HEK293 (cell line): ENCODE data around the gene CKS1B.

Source experiments
- ATF2 ChIP-seq: fragments of 450-650 bp; formaldehyde crosslinking; IDR thresholded peaks from 2 replicates; pipeline ENCODE4 v1.5.1; 2016; ENCODE audit warnings: missing biosample characterization, missing genetic modification characterization, low read depth
- FEZF1 ChIP-seq: fragments of 450-650 bp; formaldehyde crosslinking; IDR thresholded peaks from 2 replicates; pipeline ENCODE4 v1.5.1; 2016; ENCODE audit warnings: missing biosample characterization, missing genetic modification characterization
- INSM2 ChIP-seq: fragments of 450-650 bp; formaldehyde crosslinking; IDR thresholded peaks from 2 replicates; pipeline ENCODE4 v1.5.1; 2016; ENCODE audit warnings: missing biosample characterization, missing genetic modification characterization
- MZF1 ChIP-seq: fragments of 450-650 bp; formaldehyde crosslinking; IDR thresholded peaks from 2 replicates; pipeline ENCODE4 v1.5.1; 2017; ENCODE audit warnings: missing biosample characterization, missing genetic modification characterization, borderline replicate concordance
- REST ChIP-seq: fragments of 450-650 bp; formaldehyde crosslinking; IDR thresholded peaks from 2 replicates; pipeline ENCODE4 v1.5.1; 2016; ENCODE audit warnings: missing biosample characterization, missing genetic modification characterization
- YY1 ChIP-seq: fragments of 450-650 bp; formaldehyde crosslinking; IDR thresholded peaks from 2 replicates; pipeline ENCODE4 v1.5.1; 2018; ENCODE audit warnings: missing biosample characterization, missing genetic modification characterization
- ZBTB49 ChIP-seq: fragments of 450-650 bp; formaldehyde crosslinking; IDR thresholded peaks from 2 replicates; pipeline ENCODE4 v1.5.1; 2016; ENCODE audit warnings: missing biosample characterization, missing genetic modification characterization, low read depth
- ZFP69B ChIP-seq: fragments of 450-650 bp; formaldehyde crosslinking; IDR thresholded peaks from 2 replicates; pipeline ENCODE4 v1.5.1; 2016; ENCODE audit warnings: missing biosample characterization, missing genetic modification characterization
- ZNF140 ChIP-seq: fragments of 450-650 bp; formaldehyde crosslinking; IDR thresholded peaks from 2 replicates; pipeline ENCODE4 v1.5.1; 2016; ENCODE audit warnings: missing biosample characterization, missing genetic modification characterization
- ZNF24 ChIP-seq: fragments of 450-650 bp; formaldehyde crosslinking; IDR thresholded peaks from 2 replicates; pipeline ENCODE4 v1.5.1; 2016; ENCODE audit warnings: missing biosample characterization, missing genetic modification characterization
- ZNF274 ChIP-seq, 2 experiments: fragments of 200-500 bp in 1 of 2; fragments of 450-650 bp in 1 of 2; sonication (Bioruptor generic) in 1 of 2; formaldehyde crosslinking in 1 of 2; IDR thresholded peaks; 2 replicates each; pipeline versions ENCODE4 v1.5.1 to v1.6.1; 2014 to 2016; ENCODE audit warnings: borderline replicate concordance in 1 of 2, inconsistent platforms in 1 of 2, low read length in 1 of 2, missing biosample characterization in 1 of 2, missing genetic modification characterization in 1 of 2
- ZNF280D ChIP-seq: fragments of 450-650 bp; formaldehyde crosslinking; IDR thresholded peaks from 2 replicates; pipeline ENCODE4 v1.5.1; 2016; ENCODE audit warnings: missing biosample characterization, missing genetic modification characterization
- ZNF350 ChIP-seq: fragments of 450-650 bp; formaldehyde crosslinking; IDR thresholded peaks from 2 replicates; pipeline ENCODE4 v1.5.0; 2017; ENCODE audit warnings: missing biosample characterization, mild to moderate bottlenecking, missing genetic modification characterization
- ZNF366 ChIP-seq: fragments of 450-650 bp; formaldehyde crosslinking; conservative IDR thresholded peaks from 2 replicates; pipeline ENCODE4 v1.5.1; 2016; ENCODE audit warnings: missing biosample characterization, missing genetic modification characterization
- ZNF473 ChIP-seq: fragments of 450-650 bp; formaldehyde crosslinking; IDR thresholded peaks from 2 replicates; pipeline ENCODE4 v1.5.1; 2017; ENCODE audit warnings: missing biosample characterization, missing genetic modification characterization
- ZNF510 ChIP-seq: fragments of 450-650 bp; formaldehyde crosslinking; IDR thresholded peaks from 2 replicates; pipeline ENCODE4 v1.5.1; 2018; ENCODE audit warnings: mild to moderate bottlenecking, missing genetic modification characterization, missing biosample characterization; ENCODE audit not compliant: insufficient replicate concordance
- ZNF548 ChIP-seq: fragments of 450-650 bp; formaldehyde crosslinking; IDR thresholded peaks from 2 replicates; pipeline ENCODE4 v1.5.1; 2016; ENCODE audit warnings: missing biosample characterization, missing genetic modification characterization
- ZNF555 ChIP-seq: fragments of 450-650 bp; formaldehyde crosslinking; conservative IDR thresholded peaks from 2 replicates; pipeline ENCODE4 v1.5.1; 2017; ENCODE audit warnings: missing biosample characterization, mild to moderate bottlenecking, missing genetic modification characterization, inconsistent platforms
- ZNF768 ChIP-seq: fragments of 450-650 bp; formaldehyde crosslinking; IDR thresholded peaks from 2 replicates; pipeline ENCODE4 v1.5.1; 2018; ENCODE audit warnings: missing biosample characterization, mild to moderate bottlenecking, missing genetic modification characterization
- ZNF785 ChIP-seq: fragments of 450-650 bp; formaldehyde crosslinking; IDR thresholded peaks from 2 replicates; pipeline ENCODE4 v1.5.1; 2016; ENCODE audit warnings: missing biosample characterization, missing genetic modification characterization
- ZSCAN30 ChIP-seq: fragments of 450-650 bp; IDR thresholded peaks from 2 replicates; pipeline ENCODE4 v1.5.1; 2018; ENCODE audit warnings: missing biosample characterization, mild to moderate bottlenecking, missing genetic modification characterization, moderate library complexity
- TF ChIP-seq, protein P1 (sequence below): fragments of 450-650 bp; formaldehyde crosslinking; IDR thresholded peaks from 2 replicates; pipeline ENCODE4 v1.5.1; 2016; ENCODE audit warnings: missing biosample characterization, missing genetic modification characterization
- TF ChIP-seq, protein P2 (sequence below): fragments of 450-650 bp; formaldehyde crosslinking; IDR thresholded peaks from 2 replicates; pipeline ENCODE4 v1.5.1; 2016; ENCODE audit warnings: missing biosample characterization, missing genetic modification characterization

CKS1B gene

DNA sequence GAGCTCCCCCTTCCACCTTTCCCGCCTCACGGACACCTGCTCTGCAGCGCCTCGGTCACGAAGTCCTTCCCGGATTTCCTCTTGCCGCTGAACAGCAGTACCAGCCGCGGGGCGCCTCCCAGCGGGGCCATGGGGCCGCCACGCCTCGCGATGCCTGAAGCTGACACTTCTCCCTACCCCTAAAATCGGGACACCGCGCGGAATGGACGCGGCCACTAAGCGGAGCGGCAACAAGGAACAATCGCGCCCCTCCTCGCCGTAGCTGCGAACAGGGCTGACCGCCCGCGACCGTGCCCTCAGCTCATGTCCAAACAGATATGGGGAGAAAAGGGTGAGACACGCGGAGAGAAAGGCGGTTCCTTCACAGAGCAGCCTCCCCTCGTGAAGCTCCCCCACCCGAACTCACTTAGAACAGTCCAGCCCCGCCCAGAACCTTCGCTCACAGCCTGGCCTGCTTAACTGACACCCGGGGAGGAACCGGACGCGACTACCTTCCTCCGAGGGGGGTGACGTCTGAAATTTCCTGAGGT, 37.9 kb upstream of the CKS1B start, which contains the start of gene PMVK (continued):
- no peak for TF ChIP-seq ZBTB49
- peak; percentile 100 for TF ChIP-seq ZFP69B
- TF ChIP-seq ZNF350 (tag by site-specific recombination), result no peak
- TF ChIP-seq ZNF24 (tag by site-specific recombination), result peak; percentile 75
- TF ChIP-seq, protein P1, sequence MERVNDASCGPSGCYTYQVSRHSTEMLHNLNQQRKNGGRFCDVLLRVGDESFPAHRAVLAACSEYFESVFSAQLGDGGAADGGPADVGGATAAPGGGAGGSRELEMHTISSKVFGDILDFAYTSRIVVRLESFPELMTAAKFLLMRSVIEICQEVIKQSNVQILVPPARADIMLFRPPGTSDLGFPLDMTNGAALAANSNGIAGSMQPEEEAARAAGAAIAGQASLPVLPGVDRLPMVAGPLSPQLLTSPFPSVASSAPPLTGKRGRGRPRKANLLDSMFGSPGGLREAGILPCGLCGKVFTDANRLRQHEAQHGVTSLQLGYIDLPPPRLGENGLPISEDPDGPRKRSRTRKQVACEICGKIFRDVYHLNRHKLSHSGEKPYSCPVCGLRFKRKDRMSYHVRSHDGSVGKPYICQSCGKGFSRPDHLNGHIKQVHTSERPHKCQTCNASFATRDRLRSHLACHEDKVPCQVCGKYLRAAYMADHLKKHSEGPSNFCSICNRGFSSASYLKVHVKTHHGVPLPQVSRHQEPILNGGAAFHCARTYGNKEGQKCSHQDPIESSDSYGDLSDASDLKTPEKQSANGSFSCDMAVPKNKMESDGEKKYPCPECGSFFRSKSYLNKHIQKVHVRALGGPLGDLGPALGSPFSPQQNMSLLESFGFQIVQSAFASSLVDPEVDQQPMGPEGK (tag by site-specific recombination), result peak; percentile 89
- peak; percentile 58; the same call in 1 of the 2 replicates for TF ChIP-seq YY1 (tag by site-specific recombination)
- peak; percentile 64; the same call in 1 of the 2 replicates for TF ChIP-seq ZNF366 (tag by site-specific recombination)
- no peak for TF ChIP-seq ZNF473 (tag by site-specific recombination)
- 0 out of 2 replicates have a peak, but pooled peaks have one; percentile 30 for TF ChIP-seq MZF1 (tag by site-specific recombination)
- TF ChIP-seq ZNF785 (tag by site-specific recombination), result no peak
- TF ChIP-seq ZSCAN30 (tag by site-specific recombination), result peak; percentile 61
- TF ChIP-seq, protein P2, sequence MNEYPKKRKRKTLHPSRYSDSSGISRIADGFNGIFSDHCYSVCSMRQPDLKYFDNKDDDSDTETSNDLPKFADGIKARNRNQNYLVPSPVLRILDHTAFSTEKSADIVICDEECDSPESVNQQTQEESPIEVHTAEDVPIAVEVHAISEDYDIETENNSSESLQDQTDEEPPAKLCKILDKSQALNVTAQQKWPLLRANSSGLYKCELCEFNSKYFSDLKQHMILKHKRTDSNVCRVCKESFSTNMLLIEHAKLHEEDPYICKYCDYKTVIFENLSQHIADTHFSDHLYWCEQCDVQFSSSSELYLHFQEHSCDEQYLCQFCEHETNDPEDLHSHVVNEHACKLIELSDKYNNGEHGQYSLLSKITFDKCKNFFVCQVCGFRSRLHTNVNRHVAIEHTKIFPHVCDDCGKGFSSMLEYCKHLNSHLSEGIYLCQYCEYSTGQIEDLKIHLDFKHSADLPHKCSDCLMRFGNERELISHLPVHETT, result no peak
- TF ChIP-seq ZNF768 (tag by site-specific recombination), result no peak; the same call in 1 of the 2 replicates
- TF ChIP-seq ZNF555, result no peak
- TF ChIP-seq ZNF274 (IDR thresholded peaks at IDR 0.05; ENCODE audit: low read length), result no peak
- no peak for TF ChIP-seq ZNF274 (tag by site-specific recombination; IDR thresholded peaks at IDR 0.05; ENCODE audit: borderline replicate concordance)
- TF ChIP-seq REST, result peak; percentile 56; the same call in 1 of the 2 replicates
- TF ChIP-seq ZNF510 (tag by site-specific recombination), result no peak
- TF ChIP-seq ZNF548 (tag by site-specific recombination), result no peak
- TF ChIP-seq ATF2 (tag by site-specific recombination), result no peak
- no peak for TF ChIP-seq ZNF140 (tag by site-specific recombination)
- no peak for TF ChIP-seq ZNF280D
- no peak for TF ChIP-seq FEZF1
- no peak for TF ChIP-seq INSM2 (tag by site-specific recombination)
